Measurements from ENCODE around the gene LGR6. TPM values are rescaled to one million over a fixed set of nuclear protein-coding genes. Genes with fewer than 3 reads are reported as not detected.
"Not testable (repeated sequence)": the region's sequence is repeated elsewhere in the genome, so short reads cannot be mapped to it uniquely, and the experiment has no call there.

LGR6 gene
- total and polyA plus RNA-seq, 2 experiments from 2014 or later: 0.80 to 1.5 TPM

DNA sequence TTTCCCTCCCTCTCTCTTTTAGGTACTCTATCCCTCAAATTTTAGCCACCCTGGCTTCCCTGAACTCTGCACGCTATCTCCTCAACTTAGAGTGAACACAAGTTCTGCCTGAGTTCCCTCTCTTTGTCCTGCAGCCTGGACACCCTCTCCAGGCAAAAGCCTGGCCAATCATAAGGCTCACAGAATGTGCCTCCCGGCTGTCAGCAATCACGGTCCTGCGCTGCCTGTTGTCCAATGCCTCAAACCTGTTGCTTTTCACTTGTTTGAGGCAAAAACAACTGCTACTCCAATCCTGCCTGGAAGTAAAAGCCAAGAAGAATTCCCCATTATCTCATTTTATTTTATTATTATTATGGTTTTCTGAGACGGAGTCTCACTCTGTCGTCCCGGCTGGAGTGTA lies 66.1 kb downstream of the LGR6 start:
- no peak overlapping the region for H2AFZ ChIP-seq
- no peak overlapping the region for H3K4me3 ChIP-seq
- H3K4me1 ChIP-seq (ENCODE audit: insufficient read depth): no peaks in the 10 kb centered on the region
- H3K79me2 ChIP-seq: no peaks in the 10 kb centered on the region
- no peak for TF ChIP-seq EZH2 (IDR thresholded peaks at IDR 0.05; ENCODE audit: borderline replicate concordance)
- TF ChIP-seq EZH2phosphoT487 (IDR thresholded peaks at IDR 0.05; ENCODE audit: low read depth, severe bottlenecking, unreplicated experiment): no peak
- TF ChIP-seq, protein P1, sequence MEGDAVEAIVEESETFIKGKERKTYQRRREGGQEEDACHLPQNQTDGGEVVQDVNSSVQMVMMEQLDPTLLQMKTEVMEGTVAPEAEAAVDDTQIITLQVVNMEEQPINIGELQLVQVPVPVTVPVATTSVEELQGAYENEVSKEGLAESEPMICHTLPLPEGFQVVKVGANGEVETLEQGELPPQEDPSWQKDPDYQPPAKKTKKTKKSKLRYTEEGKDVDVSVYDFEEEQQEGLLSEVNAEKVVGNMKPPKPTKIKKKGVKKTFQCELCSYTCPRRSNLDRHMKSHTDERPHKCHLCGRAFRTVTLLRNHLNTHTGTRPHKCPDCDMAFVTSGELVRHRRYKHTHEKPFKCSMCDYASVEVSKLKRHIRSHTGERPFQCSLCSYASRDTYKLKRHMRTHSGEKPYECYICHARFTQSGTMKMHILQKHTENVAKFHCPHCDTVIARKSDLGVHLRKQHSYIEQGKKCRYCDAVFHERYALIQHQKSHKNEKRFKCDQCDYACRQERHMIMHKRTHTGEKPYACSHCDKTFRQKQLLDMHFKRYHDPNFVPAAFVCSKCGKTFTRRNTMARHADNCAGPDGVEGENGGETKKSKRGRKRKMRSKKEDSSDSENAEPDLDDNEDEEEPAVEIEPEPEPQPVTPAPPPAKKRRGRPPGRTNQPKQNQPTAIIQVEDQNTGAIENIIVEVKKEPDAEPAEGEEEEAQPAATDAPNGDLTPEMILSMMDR (IDR thresholded peaks at IDR 0.05; ENCODE audit: poor library complexity): no peak
- no peaks in the 10 kb centered on the region for H3K9me2 ChIP-seq (replicated peaks; ENCODE audit: insufficient read depth)
- peaks cover 20% of the 10 kb centered on the region for H3K27me3 ChIP-seq
- H3K27ac ChIP-seq: no peak overlapping the region
- H3K9me3 ChIP-seq (ENCODE audit: low read depth): no peaks in the 10 kb centered on the region
- no peak overlapping the region for H3K4me2 ChIP-seq
- DNase-seq (ENCODE audit: low spot score): no peak
- WGBS (ENCODE audit: low lambda C conversion rate, missing lambda C conversion rate): 82% methylated on average over 7 of the region's 7 CpGs
- no peaks in the 10 kb centered on the region for H3K36me3 ChIP-seq (replicated peaks; ENCODE audit: insufficient read depth, low read depth)
- no peaks in the 10 kb centered on the region for H4K20me1 ChIP-seq (ENCODE audit: insufficient read depth, poor library complexity, severe bottlenecking)

DNA sequence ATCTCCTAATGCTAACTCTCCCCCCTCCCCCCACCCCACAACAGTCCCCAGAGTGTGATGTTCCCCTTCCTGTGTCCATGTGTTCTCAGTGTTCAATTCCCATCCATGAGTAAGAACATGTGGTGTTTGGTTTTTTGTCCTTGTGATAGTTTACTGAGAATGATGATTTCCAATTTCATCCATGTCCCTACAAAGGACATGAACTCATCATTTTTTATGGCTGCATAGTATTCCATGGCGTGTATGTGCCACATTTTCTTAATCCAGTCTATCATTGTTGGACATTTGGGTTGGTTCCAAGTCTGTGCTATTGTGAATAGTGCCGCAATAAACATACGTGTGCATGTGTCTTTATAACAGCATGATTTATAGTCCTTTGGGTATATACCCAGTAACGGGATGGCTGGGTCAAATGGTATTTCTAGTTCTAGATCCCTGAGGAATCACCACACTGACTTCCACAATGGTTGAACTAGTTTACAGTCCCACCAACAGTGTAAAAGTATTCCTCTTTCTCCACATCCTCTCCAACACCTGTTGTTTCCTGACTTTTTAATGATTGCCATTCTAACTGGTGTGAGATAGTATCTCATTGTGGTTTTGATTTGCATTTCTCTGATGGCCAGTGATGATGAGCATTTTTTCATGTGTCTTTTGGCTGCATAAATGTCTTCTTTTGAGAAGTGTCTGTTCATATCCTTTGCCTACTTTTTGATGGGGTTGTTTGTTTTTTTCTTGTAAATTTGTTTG lies 67.8 kb downstream of the LGR6 start:
- not testable (repeated sequence) for DNase-seq (ENCODE audit: low spot score); H3K9me2 ChIP-seq (replicated peaks; ENCODE audit: insufficient read depth); H3K27ac ChIP-seq; H3K79me2 ChIP-seq; H4K20me1 ChIP-seq (ENCODE audit: insufficient read depth, poor library complexity, severe bottlenecking); H3K4me2 ChIP-seq; H3K4me3 ChIP-seq; H3K9me3 ChIP-seq (ENCODE audit: low read depth); H2AFZ ChIP-seq; H3K36me3 ChIP-seq (replicated peaks; ENCODE audit: insufficient read depth, low read depth); H3K4me1 ChIP-seq (ENCODE audit: insufficient read depth)
- 81% methylated on average over 3 of the region's 4 CpGs for WGBS (ENCODE audit: low lambda C conversion rate, missing lambda C conversion rate)
- H3K27me3 ChIP-seq: peaks cover 20% of the 10 kb centered on the region

DNA sequence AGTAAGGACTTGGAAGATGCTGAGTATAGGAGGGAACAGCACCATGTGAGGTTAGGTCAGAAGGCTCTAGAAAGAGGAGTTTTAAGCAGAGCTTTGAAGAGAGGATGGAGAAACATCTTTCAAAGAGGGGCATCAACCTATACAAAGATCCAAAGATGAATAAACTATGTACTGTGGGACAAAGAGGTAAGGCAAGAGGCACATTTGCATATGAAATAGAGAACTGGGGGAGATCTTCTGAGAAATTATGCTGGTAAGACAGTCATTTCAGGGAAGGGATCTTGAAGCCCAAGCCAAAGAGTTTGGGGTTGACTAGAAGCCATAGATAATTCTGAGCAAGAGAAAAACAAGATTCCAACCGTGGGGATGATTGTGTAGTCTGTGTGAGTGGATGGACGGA lies 70.0 kb downstream of the LGR6 start:
- no peak overlapping the region for H3K27ac ChIP-seq
- H3K4me3 ChIP-seq: no peak overlapping the region

DNA sequence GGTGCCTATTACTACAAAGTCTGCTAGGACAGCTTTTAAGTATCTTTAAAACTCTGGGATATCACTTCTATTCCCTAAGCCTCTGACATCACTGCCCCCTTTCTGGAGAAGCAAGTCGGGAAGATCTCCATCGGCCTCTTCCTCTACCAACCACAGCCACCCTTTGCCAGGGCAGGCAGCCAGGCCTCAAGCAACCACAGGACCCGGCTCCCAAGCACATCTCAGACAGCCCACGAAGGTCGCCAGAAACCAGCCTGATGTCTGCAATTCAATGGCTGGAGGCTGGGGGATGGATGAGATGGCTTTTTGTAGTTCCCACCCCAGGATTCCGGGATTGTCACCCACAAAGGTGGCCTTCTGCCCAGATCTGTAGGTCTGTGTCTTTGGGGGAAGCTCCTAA lies 70.7 kb downstream of the LGR6 start:
- Histone ChIP-seq H2AFZ (no peak overlapping the region), H3K9me2 (replicated peaks; ENCODE audit: insufficient read depth) (no peaks in the 10 kb centered on the region), H3K4me3 (no peak overlapping the region), H3K27me3 (peaks cover 20% of the 10 kb centered on the region), H4K20me1 (ENCODE audit: insufficient read depth, poor library complexity, severe bottlenecking) (no peaks in the 10 kb centered on the region), H3K36me3 (replicated peaks; ENCODE audit: insufficient read depth, low read depth) (no peaks in the 10 kb centered on the region), H3K27ac (no peak overlapping the region), H3K4me2 (no peak overlapping the region), H3K4me1 (ENCODE audit: insufficient read depth) (no peaks in the 10 kb centered on the region), H3K9me3 (ENCODE audit: low read depth) (no peaks in the 10 kb centered on the region), H3K79me2 (no peaks in the 10 kb centered on the region)
- DNase-seq (ENCODE audit: low spot score): no peak
- TF ChIP-seq EZH2 (IDR thresholded peaks at IDR 0.05; ENCODE audit: borderline replicate concordance) (no peak), EZH2phosphoT487 (IDR thresholded peaks at IDR 0.05; ENCODE audit: low read depth, severe bottlenecking, unreplicated experiment) (no peak)
- TF ChIP-seq, protein P1 (IDR thresholded peaks at IDR 0.05; ENCODE audit: poor library complexity): no peak
- WGBS (ENCODE audit: low lambda C conversion rate, missing lambda C conversion rate): 75% methylated on average over 6 of the region's 6 CpGs

More for the DNA sequence above, 70.0 kb downstream of the LGR6 start:
- no peak overlapping the region for H2AFZ ChIP-seq
- DNase-seq (ENCODE audit: low spot score): no peak
- no peaks in the 10 kb centered on the region for H3K4me1 ChIP-seq (ENCODE audit: insufficient read depth)
- no peaks in the 10 kb centered on the region for H3K9me3 ChIP-seq (ENCODE audit: low read depth)
- TF ChIP-seq EZH2phosphoT487 (IDR thresholded peaks at IDR 0.05; ENCODE audit: low read depth, severe bottlenecking, unreplicated experiment) (no peak), EZH2 (IDR thresholded peaks at IDR 0.05; ENCODE audit: borderline replicate concordance) (no peak)
- TF ChIP-seq, protein P1 (IDR thresholded peaks at IDR 0.05; ENCODE audit: poor library complexity): no peak
- H3K27me3 ChIP-seq: peaks cover 20% of the 10 kb centered on the region
- no peaks in the 10 kb centered on the region for H3K36me3 ChIP-seq (replicated peaks; ENCODE audit: insufficient read depth, low read depth)
- H3K4me2 ChIP-seq: no peak overlapping the region
- no peaks in the 10 kb centered on the region for H3K9me2 ChIP-seq (replicated peaks; ENCODE audit: insufficient read depth)
- 81% methylated on average over 2 of the region's 2 CpGs for WGBS (ENCODE audit: low lambda C conversion rate, missing lambda C conversion rate)
- H3K79me2 ChIP-seq: no peaks in the 10 kb centered on the region
- H4K20me1 ChIP-seq (ENCODE audit: insufficient read depth, poor library complexity, severe bottlenecking): no peaks in the 10 kb centered on the region

Measured in hepatocyte (in vitro differentiated cells).